DOHH2 (cell line): ENCODE measurements around the gene PPP2R5E.

Experiments used
- CTCF ChIP-seq: fragments of 200-600 bp; sonication (generic); IDR thresholded peaks from one replicate; pipeline ENCODE4 v1.5.1; 2014; ENCODE audit warnings: antibody characterized with exemption, mild to moderate bottlenecking, low read depth, low read length; ENCODE audit not compliant: poor library complexity, severe bottlenecking
- EZH2phosphoT487 ChIP-seq: fragments of 200-600 bp; sonication (generic); IDR thresholded peaks from 2 replicates; pipeline ENCODE4 v1.6.1; 2017; ENCODE audit warnings: borderline replicate concordance, mild to moderate bottlenecking, antibody characterized with exemption, low read length, moderate library complexity, mixed read lengths

DNA sequence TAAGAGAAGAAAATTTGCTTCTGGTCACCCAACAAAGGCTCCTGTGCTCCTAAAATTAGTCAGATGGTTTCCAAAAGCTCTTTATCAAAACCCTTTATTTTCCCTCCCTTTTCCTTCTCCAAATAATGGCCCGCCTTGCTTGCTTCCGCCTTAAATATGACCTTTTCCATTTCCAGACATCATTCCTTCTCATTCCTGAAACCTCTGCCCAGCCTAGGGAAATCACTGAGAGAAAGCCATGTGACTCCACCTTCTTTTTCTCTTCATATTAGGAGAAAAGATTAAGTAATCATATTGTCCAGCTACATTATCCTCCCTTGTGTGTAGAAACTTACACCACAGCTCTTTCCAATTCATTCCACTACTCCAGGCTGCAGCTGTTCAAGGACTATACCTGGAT lies 148.7 kb downstream of the PPP2R5E start:
- TF ChIP-seq EZH2phosphoT487: no peak
- TF ChIP-seq CTCF: no peak
